ENCODE results near the gene GREB1. TPM values are rescaled to one million over a fixed set of nuclear protein-coding genes. Genes with fewer than 3 reads are reported as not detected.

GREB1 gene
- total RNA-seq, 1 experiment from 2014 or later, result 16.5 TPM

DNA sequence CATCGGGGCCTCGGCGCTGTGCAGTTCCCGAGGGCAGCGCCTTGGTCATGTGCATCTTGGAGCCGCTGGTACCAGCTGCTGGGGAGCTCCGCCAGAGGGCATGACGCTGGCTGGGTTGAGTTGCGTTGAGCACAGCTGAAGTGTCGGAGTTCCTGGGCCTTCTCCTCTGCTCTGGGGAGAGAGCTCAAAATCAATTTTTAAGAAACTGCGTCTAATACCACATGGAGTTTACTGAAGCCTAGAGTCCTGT lies 48.7 kb downstream of the GREB1 start:
- no peak overlapping the region for H2BK15ac ChIP-seq (ENCODE audit: low read depth, low read length)
- H3K27me3 Mint-ChIP-seq (ENCODE audit: low read depth), result no peaks in the 10 kb centered on the region

More for the DNA sequence above, 48.7 kb downstream of the GREB1 start:
- peaks cover 27 to 28% of the 10 kb centered on the region in 2 experiments for H3K4me1 Mint-ChIP-seq
- no peaks in the 10 kb centered on the region for H3K9me3 Mint-ChIP-seq
- H3K23me2 ChIP-seq (ENCODE audit: insufficient read length, low read depth, low read length, poor library complexity, severe bottlenecking), result no peaks in the 10 kb centered on the region
- no peaks in the 10 kb centered on the region for H4K20me1 ChIP-seq (ENCODE audit: control insufficient read depth, insufficient read depth, insufficient read length)
- H3K14ac ChIP-seq (ENCODE audit: insufficient read depth, low read length), result no peak overlapping the region
- no peak for TF ChIP-seq CTCF (conservative IDR thresholded peaks at IDR 0.05)
- H2BK5ac ChIP-seq (ENCODE audit: insufficient read length, low read length), result no peak overlapping the region
- H3K27me3 ChIP-seq (ENCODE audit: insufficient read depth, low read length), result no peaks in the 10 kb centered on the region
- H3K4me2 ChIP-seq (ENCODE audit: insufficient read depth, insufficient read length, low read length), result no peak overlapping the region
- H3K79me2 ChIP-seq (ENCODE audit: insufficient read depth, low read length), result no peaks in the 10 kb centered on the region
- H3K4me3 Mint-ChIP-seq, result no peak overlapping the region
- H3K27ac ChIP-seq (ENCODE audit: insufficient read length, low read depth, low read length), result no peak overlapping the region
- H3K23ac ChIP-seq (ENCODE audit: insufficient read length, low read depth, low read length), result no peak overlapping the region
- no peak overlapping the region for H2BK120ac ChIP-seq (ENCODE audit: low read depth, low read length, poor library complexity, severe bottlenecking)
- H2BK12ac ChIP-seq (ENCODE audit: insufficient read length, low read depth, low read length), result no peak overlapping the region
- H3K9me3 ChIP-seq (ENCODE audit: control insufficient read depth, low read depth, low read length), result no peaks in the 10 kb centered on the region
- no peak overlapping the region for H2AFZ ChIP-seq (ENCODE audit: low read length)
- no peak overlapping the region for H4K5ac ChIP-seq (ENCODE audit: insufficient read length, low read depth, low read length)
- H2AK5ac ChIP-seq (ENCODE audit: insufficient read length, low read length), result no peak overlapping the region
- H3T11ph ChIP-seq (ENCODE audit: low read length), result no peak overlapping the region
- H4K91ac ChIP-seq (ENCODE audit: insufficient read length, low read depth, low read length), result no peak overlapping the region
- H4K8ac ChIP-seq (replicated peaks; ENCODE audit: insufficient read length, low read depth, low read length), result no peak overlapping the region
- DNase-seq, result no peak
- H3K9ac ChIP-seq (ENCODE audit: extremely low read depth, insufficient read length, low read length), result no peak overlapping the region
- no peak overlapping the region for H3K4ac ChIP-seq (ENCODE audit: low read depth, low read length)
- H3K56ac ChIP-seq (ENCODE audit: insufficient read length, low read depth, low read length), result no peak overlapping the region
- H3K27ac Mint-ChIP-seq, result no peak overlapping the region
- H3K36me3 Mint-ChIP-seq (ENCODE audit: insufficient read depth in 1 of 3, low read depth in 3 of 3), result peaks cover 10 to 13% (median 11%) of the 10 kb centered on the region in 3 experiments; a peak in 6 of 7 replicates
- no peak overlapping the region for H3K18ac ChIP-seq (ENCODE audit: insufficient read length, low read depth, low read length)
- no peaks in the 10 kb centered on the region for H3K79me1 ChIP-seq (ENCODE audit: insufficient read depth, low read depth, low read length, poor library complexity, severe bottlenecking)
- no CpG with 5 or more reads among the region's 11 CpGs for WGBS (ENCODE audit: extremely low coverage, insufficient read length, low lambda C conversion rate)
- H3K4me1 ChIP-seq (ENCODE audit: insufficient read depth, low read length), result 0 out of 2 replicates have a peak, but pooled peaks cover 2% of the 10 kb centered on the region
- no peak overlapping the region for H2BK20ac ChIP-seq (ENCODE audit: low read depth, low read length, poor library complexity, severe bottlenecking)
